Measurements from ENCODE around the gene HNRNPF. TPM values are rescaled to one million over a fixed set of nuclear protein-coding genes. Genes with fewer than 3 reads are reported as not detected.

Gene HNRNPF
- total RNA-seq, 4 donors from 2014 or later = 138 to 215 (median 180) TPM

GRCh38 chr10:43420369-43421200 lies 11.6 kb upstream of the HNRNPF start:
- H3K9me3 ChIP-seq = no peaks in the 10 kb centered on the region
- H3K36me3 ChIP-seq = no peaks in the 10 kb centered on the region
- 0 to 1% methylated on average over 12 to 20 of the region's 63 CpGs for WGBS, 2 donors (ENCODE audit: low coverage in 1 of 2)
- H3K4me1 ChIP-seq = peaks cover 0 to 19% (median 4%) of the 10 kb centered on the region in 3 donors
- H3K27ac ChIP-seq = peak overlapping the region; percentile 87 to 99 (median 96)
- TF ChIP-seq CTCF (IDR thresholded peaks at IDR 0.05) (peak in 2 of 4 experiments; percentile 22 to 38), EP300 (IDR thresholded peaks at IDR 0.05) (no peak), POLR2A (IDR thresholded peaks at IDR 0.05) (peak; percentile 69 to 81), POLR2AphosphoS5 (IDR thresholded peaks at IDR 0.05) (peak; percentile 68)
- ATAC-seq = peak; percentile 97
- H3K27me3 ChIP-seq = no peaks in the 10 kb centered on the region
- H3K4me3 ChIP-seq = peak overlapping the region; percentile 40 to 62

- Histone ChIP-seq H3K9me3 (no peaks in the 10 kb centered on the region), H3K36me3 (no peaks in the 10 kb centered on the region), H3K27me3 (no peaks in the 10 kb centered on the region), H3K27ac (peak overlapping the region; percentile 87 to 99 (median 96)), H3K4me3 (peak overlapping the region; percentile 40 to 62), H3K4me1 (peaks cover 0 to 19% (median 4%) of the 10 kb centered on the region in 3 donors)
- no peak for ATAC-seq
- TF ChIP-seq CTCF (IDR thresholded peaks at IDR 0.05) (no peak), POLR2A (IDR thresholded peaks at IDR 0.05) (no peak), POLR2AphosphoS5 (IDR thresholded peaks at IDR 0.05) (no peak), EP300 (IDR thresholded peaks at IDR 0.05) (no peak)
- 74 to 98% methylated on average over 7 to 10 of the region's 18 CpGs for WGBS, 2 donors (ENCODE audit: low coverage in 1 of 2)
These were observed 11.0 kb upstream of the HNRNPF start for GRCh38 chr10:43419997-43420368.

- no peak for ATAC-seq
- no peaks in the 10 kb centered on the region for H3K9me3 ChIP-seq
- WGBS, 2 donors (ENCODE audit: low coverage in 1 of 2) = 68 to 80% methylated on average over 2 to 12 of the region's 14 CpGs
- H3K4me1 ChIP-seq = peaks cover 0 to 19% (median 4%) of the 10 kb centered on the region in 3 donors
- no peak overlapping the region for H3K4me3 ChIP-seq
- H3K36me3 ChIP-seq = no peaks in the 10 kb centered on the region
- no peak for TF ChIP-seq POLR2A (IDR thresholded peaks at IDR 0.05)
- TF ChIP-seq EP300 (IDR thresholded peaks at IDR 0.05) = no peak
- no peak for TF ChIP-seq CTCF (IDR thresholded peaks at IDR 0.05)
- TF ChIP-seq POLR2AphosphoS5 (IDR thresholded peaks at IDR 0.05) = no peak
- H3K27me3 ChIP-seq = no peaks in the 10 kb centered on the region
- peak overlapping the region in 3 of 4 donors; percentile 13 to 25 (median 24) for H3K27ac ChIP-seq
These were observed 9.2 kb upstream of the HNRNPF start for GRCh38 chr10:43417950-43418768.

- WGBS, 2 donors (ENCODE audit: low coverage in 1 of 2) = 92% methylated on average over 2 of the region's 10 CpGs; no CpG with 5 or more reads in 1 of the 2 donors
- Histone ChIP-seq H3K4me3 (no peak overlapping the region), H3K9me3 (no peaks in the 10 kb centered on the region), H3K27me3 (no peaks in the 10 kb centered on the region), H3K27ac (no peak overlapping the region), H3K36me3 (no peaks in the 10 kb centered on the region), H3K4me1 (peaks cover 0 to 8% (median 4%) of the 10 kb centered on the region in 3 donors)
- ATAC-seq = no peak
- TF ChIP-seq POLR2AphosphoS5 (IDR thresholded peaks at IDR 0.05) (no peak), POLR2A (IDR thresholded peaks at IDR 0.05) (no peak), CTCF (IDR thresholded peaks at IDR 0.05) (no peak), EP300 (IDR thresholded peaks at IDR 0.05) (no peak)
These were observed 6.6 kb upstream of the HNRNPF start for GRCh38 chr10:43415544-43415943.

All from gastroesophageal sphincter (tissue), 4 donors.